Gastrocnemius medialis (tissue), 4 donors: ENCODE data around the gene KRTAP12-1.

Experiments used
- POLR2A ChIP-seq, 2 donors: fragments of 450-650 bp; IDR thresholded peaks; one replicate each; pipeline ENCODE4 v1.6.1; 2017; ENCODE audit warnings: antibody characterized with exemption in 2 of 2, mild to moderate bottlenecking in 2 of 2, moderate library complexity in 2 of 2
- TF ChIP-seq, protein P1 (sequence below), 5 experiments: fragments of 450-650 bp in 3 of 5; fragments of 200-600 bp in 2 of 5; sonication (generic) in 2 of 5; IDR thresholded peaks in 4 of 5; conservative IDR thresholded peaks in 1 of 5; 1 replicate in 4 of 5; 2 replicates in 1 of 5; pipeline ENCODE4 v1.5.1; 2016 to 2019; ENCODE audit warnings: antibody characterized with exemption in 5 of 5, mild to moderate bottlenecking in 3 of 5, moderate library complexity in 3 of 5

- TF ChIP-seq, protein P1, sequence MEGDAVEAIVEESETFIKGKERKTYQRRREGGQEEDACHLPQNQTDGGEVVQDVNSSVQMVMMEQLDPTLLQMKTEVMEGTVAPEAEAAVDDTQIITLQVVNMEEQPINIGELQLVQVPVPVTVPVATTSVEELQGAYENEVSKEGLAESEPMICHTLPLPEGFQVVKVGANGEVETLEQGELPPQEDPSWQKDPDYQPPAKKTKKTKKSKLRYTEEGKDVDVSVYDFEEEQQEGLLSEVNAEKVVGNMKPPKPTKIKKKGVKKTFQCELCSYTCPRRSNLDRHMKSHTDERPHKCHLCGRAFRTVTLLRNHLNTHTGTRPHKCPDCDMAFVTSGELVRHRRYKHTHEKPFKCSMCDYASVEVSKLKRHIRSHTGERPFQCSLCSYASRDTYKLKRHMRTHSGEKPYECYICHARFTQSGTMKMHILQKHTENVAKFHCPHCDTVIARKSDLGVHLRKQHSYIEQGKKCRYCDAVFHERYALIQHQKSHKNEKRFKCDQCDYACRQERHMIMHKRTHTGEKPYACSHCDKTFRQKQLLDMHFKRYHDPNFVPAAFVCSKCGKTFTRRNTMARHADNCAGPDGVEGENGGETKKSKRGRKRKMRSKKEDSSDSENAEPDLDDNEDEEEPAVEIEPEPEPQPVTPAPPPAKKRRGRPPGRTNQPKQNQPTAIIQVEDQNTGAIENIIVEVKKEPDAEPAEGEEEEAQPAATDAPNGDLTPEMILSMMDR (IDR thresholded peaks at IDR 0.05 in 4 of 5, conservative IDR thresholded peaks at IDR 0.05 in 1 of 5) = no peak
- no peak for TF ChIP-seq POLR2A (IDR thresholded peaks at IDR 0.05)
These were observed 33.2 kb downstream of the KRTAP12-1 start for GRCh38 chr21:44648557-44649311.
